SU-DHL-6 (cell line): ENCODE results near the gene DIP2C.

Source experiments
- CTCF ChIP-seq: fragments of 200-600 bp; sonication (generic); IDR thresholded peaks from one replicate; pipeline ENCODE4 v1.5.1; 2017; ENCODE audit warnings: antibody characterized with exemption, mild to moderate bottlenecking, low read length, moderate library complexity; ENCODE audit not compliant: insufficient read depth, poor library complexity, severe bottlenecking
- EZH2phosphoT487 ChIP-seq: fragments of 200-600 bp; sonication (generic), shearing (Covaris generic); conservative IDR thresholded peaks from 2 replicates; pipeline ENCODE4 v1.6.1; 2018; ENCODE audit warnings: mild to moderate bottlenecking, antibody characterized with exemption, low read length, moderate library complexity, mixed read lengths

DNA sequence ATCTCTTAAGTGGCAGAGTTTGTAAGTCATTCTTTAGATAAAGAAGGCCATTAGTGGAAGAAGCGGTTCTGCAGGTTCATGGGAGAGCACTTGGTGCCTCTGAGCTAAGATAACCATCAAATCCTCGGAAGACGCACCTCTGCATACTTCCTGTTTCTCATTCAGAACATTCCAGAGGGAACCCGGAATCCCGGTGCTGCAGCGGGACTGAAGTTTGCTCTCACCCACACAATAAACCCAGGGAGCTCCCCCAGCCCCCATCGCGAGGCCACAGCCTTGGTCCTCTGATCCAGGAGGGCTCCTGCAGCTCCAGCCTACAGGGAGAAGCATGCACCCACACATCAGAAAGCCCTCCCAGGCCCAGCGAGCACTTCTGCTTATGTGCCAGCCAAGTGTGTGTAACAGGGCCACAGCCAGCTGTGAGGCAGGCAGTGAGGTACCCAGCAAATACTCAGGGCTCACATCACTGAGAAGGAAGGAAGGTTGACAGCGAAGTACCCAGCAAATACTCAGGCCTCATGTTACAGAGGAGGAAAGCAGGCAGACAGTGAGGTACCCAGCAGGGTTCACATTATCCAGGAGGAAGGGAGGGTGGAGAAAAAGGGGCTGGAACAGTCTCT, 142.4 kb downstream of the DIP2C start:
- TF ChIP-seq CTCF (no peak), EZH2phosphoT487 (no peak)
